ENCODE results near the gene DUSP6. TPM values are rescaled to one million over a fixed set of nuclear protein-coding genes. Genes with fewer than 3 reads are reported as not detected.

DUSP6 gene
- total RNA-seq, 4 donors from 2014 or later: 31.0 to 40.2 (median 33.8) TPM

- Histone ChIP-seq H3K4me3 (replicated peaks in 1 of 3) (no peak overlapping the region), H3K36me3 (no peaks in the 10 kb centered on the region), H3K4me1 (peaks cover 0 to 2% of the 10 kb centered on the region in 2 donors), H3K9me3 (no peaks in the 10 kb centered on the region), H3K27ac (no peak overlapping the region), H3K27me3 (no peaks in the 10 kb centered on the region)
- TF ChIP-seq POLR2A (IDR thresholded peaks at IDR 0.05): no peak
- TF ChIP-seq CTCF (IDR thresholded peaks at IDR 0.05): no peak
- WGBS, 2 donors: 58 to 69% methylated on average over 2 of the region's 2 CpGs
- intact Hi-C loops (cut with DNase I): no loop called here
- DNase-seq: no peak
These were observed 52.4 kb downstream of the DUSP6 start for GRCh38 chr12:89299931-89300330.

GRCh38 chr12:89299417-89299816, 52.9 kb downstream of the DUSP6 start:
- H3K4me3 ChIP-seq (replicated peaks in 1 of 3): no peak overlapping the region
- no peak for DNase-seq
- intact Hi-C loops (cut with DNase I): no loop called here

More at GRCh38 chr12:89299417-89299816, 52.9 kb downstream of the DUSP6 start:
- Histone ChIP-seq H3K4me1 (no peaks in the 10 kb centered on the region), H3K36me3 (no peaks in the 10 kb centered on the region), H3K9me3 (no peaks in the 10 kb centered on the region), H3K27me3 (no peaks in the 10 kb centered on the region), H3K27ac (no peak overlapping the region)
- TF ChIP-seq CTCF (IDR thresholded peaks at IDR 0.05) (no peak), POLR2A (IDR thresholded peaks at IDR 0.05) (no peak)

Small RNA genes lying within 50 kb of the gene (small RNA-seq; reads per million reads assigned to genes)
- not detected for gene MRPS6P4

Other genes with a start within 250 kb of the DUSP6 start
- gene GALNT4, start 172.3 kb upstream of the DUSP6 start, total RNA-seq: 10 to 100 TPM in 1 of 4 donors, 1 to 10 TPM in 3; 7.0 to 11.2 (median 7.3) TPM
- gene POC1B, start 173.5 kb upstream of the DUSP6 start, total RNA-seq: 10 to 100 TPM; 21.2 to 38.3 (median 27.2) TPM